Natural killer cell treated with Interleukin-12 subunit alpha and Interleukin-12 subunit beta and Interleukin-15 and Interleukin-18, amount 100 ng/mL, for 72 hours (primary cell): ENCODE results near the gene PLVAP. TPM values are rescaled to one million over a fixed set of nuclear protein-coding genes. Genes with fewer than 3 reads are reported as not detected.
A peak's percentile ranks its signal among the peaks of the same experiment; 100 is the strongest.

Source experiments
- ATAC-seq, 2 donors: fragments of 150-1000 bp; cut with Tn5 transposase in 1 of 2; sonication (Bioruptor Pico), chemical (Tn5 transposase) in 1 of 2; 2 replicates each; pipeline ENCODE4 v1.10.0; 2021
- DNase-seq: peaks from one replicate; pipeline ENCODE4 v3.0.0; 2022; ENCODE audit warnings: low spot score
- H3K27ac Mint-ChIP-seq, 2 donors: 1 replicate in 1 of 2; 2 replicates in 1 of 2; pipeline ENCODE4 v1.8.0; 2022; ENCODE audit warnings: mixed read lengths in 2 of 2, mild to moderate bottlenecking in 1 of 2, moderate library complexity in 1 of 2
- H3K27me3 Mint-ChIP-seq, 2 donors: 1 replicate in 1 of 2; 2 replicates in 1 of 2; pipeline ENCODE4 v1.8.0; 2022; ENCODE audit warnings: mixed read lengths in 2 of 2
- H3K36me3 Mint-ChIP-seq: one replicate; pipeline ENCODE4 v1.8.0; 2022; ENCODE audit warnings: mixed read lengths
- H3K4me1 Mint-ChIP-seq, 2 donors: 1 replicate in 1 of 2; 2 replicates in 1 of 2; pipeline ENCODE4 v1.8.0; 2022; ENCODE audit warnings: low read depth in 2 of 2, mixed read lengths in 2 of 2, mild to moderate bottlenecking in 1 of 2
- H3K4me3 Mint-ChIP-seq: one replicate; pipeline ENCODE4 v1.8.0; 2022; ENCODE audit warnings: mixed read lengths
- H3K9me3 Mint-ChIP-seq: 2 replicates; pipeline ENCODE4 v1.8.0; 2022; ENCODE audit warnings: mixed read lengths
- total RNA-seq, 2 donors: library from RNA; stranded (reverse); gene quantifications; one replicate each; pipeline ENCODE4 v1.2.3, GENCODE V29; 2022

Gene PLVAP
- total RNA-seq, 2 donors from 2014 or later: 0.59 TPM; not detected in 1

DNA sequence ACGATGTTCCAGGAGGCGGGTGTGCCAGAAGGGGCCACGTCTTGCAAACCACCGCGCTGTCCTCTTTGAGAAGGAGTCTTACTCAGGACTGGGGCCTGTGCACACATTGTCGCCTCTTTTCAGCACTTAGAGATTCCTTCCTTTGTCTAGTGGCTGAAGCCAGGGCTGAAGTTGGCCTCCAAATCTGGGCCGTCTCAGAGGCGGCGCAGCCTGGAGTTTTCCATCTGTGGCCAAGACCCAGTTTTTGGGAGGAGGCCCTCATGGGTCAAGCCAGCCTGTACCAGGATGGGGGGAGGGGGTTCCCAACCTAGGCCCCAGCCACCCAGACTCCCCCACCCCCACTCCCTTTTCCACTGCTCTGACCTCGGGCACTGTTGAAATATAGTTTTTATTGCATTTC is 54.3 kb downstream of the PLVAP start:
- DNase-seq (no peak), ATAC-seq (no peak)
- Mint-ChIP-seq H3K27me3 (no peaks in the 10 kb centered on the region), H3K4me3 (no peak overlapping the region), H3K9me3 (no peaks in the 10 kb centered on the region), H3K36me3 (no peaks in the 10 kb centered on the region), H3K4me1 (peaks cover 0 to 8% of the 10 kb centered on the region in 2 donors), H3K27ac (no peak overlapping the region)

DNA sequence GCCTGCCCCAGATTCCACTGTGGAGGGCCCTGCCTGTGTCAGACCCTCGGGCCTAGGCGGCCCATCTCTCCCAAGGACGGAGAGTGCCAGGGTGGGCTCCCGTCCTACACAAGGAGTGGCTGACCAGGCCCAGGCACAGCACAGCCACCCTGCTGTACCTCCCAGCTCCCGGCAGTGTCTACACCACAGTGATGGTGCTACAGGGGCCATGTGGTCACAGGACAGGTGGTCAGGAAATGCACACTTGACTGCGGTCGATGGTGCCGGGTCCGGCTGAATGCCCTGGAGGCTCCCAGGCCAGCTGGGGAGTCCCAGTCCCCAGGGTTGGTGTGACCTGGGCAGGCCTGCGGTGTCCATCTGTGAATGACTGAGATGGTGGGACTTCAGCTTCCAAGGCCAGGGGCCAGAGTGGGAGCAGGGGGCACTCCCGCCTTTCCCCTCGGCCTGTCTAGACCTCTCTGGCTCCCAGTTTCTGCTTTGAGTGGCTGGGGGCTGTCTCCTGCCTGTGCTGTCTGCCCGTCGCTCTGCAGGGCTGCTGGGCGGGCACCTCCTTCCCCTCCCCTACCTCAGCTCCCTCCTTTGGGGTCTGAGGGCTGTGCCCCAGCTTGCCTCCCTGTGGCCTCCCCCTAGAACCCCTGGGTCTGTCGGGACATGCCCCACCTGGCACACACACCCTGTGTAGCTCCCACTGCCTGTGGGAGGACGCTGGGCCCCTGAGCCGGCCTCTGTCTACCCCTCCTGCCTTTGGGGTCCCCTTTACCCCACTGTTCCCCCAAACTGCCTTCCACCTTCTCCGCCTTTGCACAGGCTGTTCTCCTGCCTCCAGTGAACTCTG is 55.3 kb downstream of the PLVAP start:
- ATAC-seq (peak in 1 of 2 donors; percentile 2), DNase-seq (no peak)
- peaks cover 0 to 8% of the 10 kb centered on the region in 2 donors for H3K4me1 Mint-ChIP-seq
- no peaks in the 10 kb centered on the region for H3K36me3 Mint-ChIP-seq
- no peaks in the 10 kb centered on the region for H3K27me3 Mint-ChIP-seq
- no peak overlapping the region for H3K27ac Mint-ChIP-seq
- no peaks in the 10 kb centered on the region for H3K9me3 Mint-ChIP-seq
- no peak overlapping the region for H3K4me3 Mint-ChIP-seq

DNA sequence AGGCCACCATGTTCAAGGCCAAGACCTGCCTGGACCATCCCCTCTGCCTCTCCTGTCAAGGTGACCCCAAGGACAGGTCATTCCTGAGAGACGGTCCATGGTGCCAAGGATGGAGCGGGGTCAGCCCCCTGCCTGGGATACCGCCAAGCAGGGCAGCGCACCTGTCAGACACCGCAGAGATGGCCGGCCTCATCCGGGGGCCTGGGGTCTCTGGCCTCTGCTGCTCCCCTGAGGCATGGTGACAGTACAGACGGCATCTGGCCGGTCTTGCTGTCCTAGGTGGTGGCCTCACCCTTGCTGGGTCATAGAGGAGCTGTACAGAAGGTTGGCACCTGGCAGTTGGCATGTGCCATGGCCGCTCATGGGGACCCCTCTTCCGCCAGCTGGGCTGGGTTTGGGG is 56.7 kb downstream of the PLVAP start:
- H3K4me1 Mint-ChIP-seq: peaks cover 0 to 8% of the 10 kb centered on the region in 2 donors

DNA sequence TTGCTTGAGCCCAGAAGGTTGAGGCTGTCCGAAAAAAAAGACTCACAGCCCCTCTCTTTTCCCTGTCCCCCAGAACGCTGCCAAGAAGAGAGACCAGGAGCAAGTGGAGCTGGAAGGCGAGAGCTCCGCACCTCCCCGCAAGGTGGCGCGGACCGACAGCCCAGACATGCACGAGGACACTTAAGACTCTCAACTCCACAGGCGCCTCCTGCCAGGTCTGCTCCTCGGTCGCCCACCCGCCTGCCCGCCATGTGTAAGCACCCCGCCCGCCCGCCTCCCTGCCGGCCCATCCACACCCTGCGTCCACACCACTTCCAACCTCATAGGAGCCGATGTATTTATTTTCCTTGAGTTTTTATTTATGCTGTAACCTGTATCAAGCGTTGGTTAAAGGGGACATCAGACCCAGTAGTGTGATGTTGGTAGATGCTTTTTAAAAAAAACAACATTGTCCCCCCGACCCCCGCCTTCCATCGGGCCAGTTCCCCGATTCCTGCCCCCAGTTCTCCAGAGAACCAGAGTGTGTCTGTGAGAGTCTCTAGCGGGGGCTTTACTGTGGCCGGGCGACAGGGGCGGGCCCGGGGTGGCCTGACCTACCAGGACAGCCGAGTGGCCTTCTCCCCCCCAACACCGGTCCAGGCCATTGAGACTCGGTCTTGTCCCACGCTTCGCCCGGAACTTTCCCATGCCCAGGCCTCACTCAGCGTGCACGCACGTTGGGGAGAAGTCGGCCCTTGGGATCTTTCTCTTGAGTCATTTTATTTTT is 57.5 kb downstream of the PLVAP start:
- peaks cover 0 to 8% of the 10 kb centered on the region in 2 donors for H3K4me1 Mint-ChIP-seq
- H3K27me3 Mint-ChIP-seq: no peaks in the 10 kb centered on the region
- no peak overlapping the region for H3K27ac Mint-ChIP-seq
- DNase-seq (no peak), ATAC-seq (no peak)
- H3K4me3 Mint-ChIP-seq: no peak overlapping the region
- H3K9me3 Mint-ChIP-seq: no peaks in the 10 kb centered on the region
- no peaks in the 10 kb centered on the region for H3K36me3 Mint-ChIP-seq

More for the DNA sequence above, 56.7 kb downstream of the PLVAP start:
- DNase-seq (no peak), ATAC-seq (no peak)
- Mint-ChIP-seq H3K4me3 (no peak overlapping the region), H3K27ac (no peak overlapping the region), H3K9me3 (no peaks in the 10 kb centered on the region), H3K36me3 (no peaks in the 10 kb centered on the region), H3K27me3 (no peaks in the 10 kb centered on the region)

DNA sequence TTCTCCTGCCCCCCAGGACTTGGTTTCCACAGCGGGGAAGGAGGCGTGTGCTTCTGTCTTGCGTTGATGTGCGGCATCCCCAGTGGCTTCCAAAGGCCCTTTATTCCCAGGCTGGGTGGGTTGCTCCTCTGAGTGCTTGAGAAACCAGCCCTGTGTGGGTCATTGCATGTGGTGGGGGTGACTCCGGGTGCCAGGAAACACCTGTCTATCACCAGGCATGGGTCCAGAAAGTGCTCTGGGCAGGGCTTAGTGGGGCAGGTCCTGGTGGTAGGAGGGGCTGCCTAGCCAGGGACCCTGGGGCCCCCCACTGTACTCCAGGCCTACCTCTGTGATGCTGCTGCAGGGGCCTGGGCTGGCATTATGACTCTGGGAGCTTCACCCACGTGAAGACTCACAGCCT is 58.2 kb downstream of the PLVAP start:
- ATAC-seq (no peak), DNase-seq (no peak)
- no peak overlapping the region for H3K27ac Mint-ChIP-seq
- no peaks in the 10 kb centered on the region for H3K36me3 Mint-ChIP-seq
- H3K27me3 Mint-ChIP-seq: no peaks in the 10 kb centered on the region
- no peaks in the 10 kb centered on the region for H3K9me3 Mint-ChIP-seq
- no peak overlapping the region for H3K4me3 Mint-ChIP-seq
- peaks cover 0 to 8% of the 10 kb centered on the region in 2 donors for H3K4me1 Mint-ChIP-seq

DNA sequence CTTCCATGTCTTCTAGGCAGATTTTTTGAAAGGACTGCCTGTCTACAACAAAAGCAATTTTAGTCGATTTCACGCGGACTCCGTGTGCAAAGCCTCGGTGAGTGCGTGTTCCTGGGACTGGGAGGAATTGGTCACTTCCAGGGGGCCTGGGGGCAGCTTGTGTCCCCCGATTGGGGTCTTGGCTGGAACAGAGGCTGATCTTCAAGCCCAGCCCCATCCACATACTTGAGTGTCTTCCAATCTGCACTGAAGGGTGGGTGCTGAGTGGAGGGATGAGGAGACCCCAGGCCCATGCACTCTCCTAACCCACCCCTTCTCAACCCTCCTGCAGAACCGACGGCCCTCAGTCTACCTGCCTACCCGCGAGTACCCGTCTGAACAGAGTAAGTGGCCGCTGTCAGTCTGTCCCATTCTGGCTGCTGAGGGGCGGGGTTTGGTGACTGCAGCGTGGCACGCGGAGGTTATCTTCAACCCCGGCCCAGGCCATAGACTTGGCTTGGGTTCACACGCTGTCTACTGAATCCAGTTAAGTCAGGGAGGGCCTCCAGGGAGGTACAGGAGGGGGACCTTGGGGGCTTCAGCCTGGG is 63.0 kb downstream of the PLVAP start:
- H3K4me3 Mint-ChIP-seq: no peak overlapping the region
- H3K27me3 Mint-ChIP-seq: no peaks in the 10 kb centered on the region
- no peak overlapping the region for H3K27ac Mint-ChIP-seq
- ATAC-seq (no peak), DNase-seq (no peak)
- H3K9me3 Mint-ChIP-seq: no peaks in the 10 kb centered on the region
- no peaks in the 10 kb centered on the region for H3K36me3 Mint-ChIP-seq
- peaks cover 18 to 20% of the 10 kb centered on the region in 2 donors for H3K4me1 Mint-ChIP-seq

DNA sequence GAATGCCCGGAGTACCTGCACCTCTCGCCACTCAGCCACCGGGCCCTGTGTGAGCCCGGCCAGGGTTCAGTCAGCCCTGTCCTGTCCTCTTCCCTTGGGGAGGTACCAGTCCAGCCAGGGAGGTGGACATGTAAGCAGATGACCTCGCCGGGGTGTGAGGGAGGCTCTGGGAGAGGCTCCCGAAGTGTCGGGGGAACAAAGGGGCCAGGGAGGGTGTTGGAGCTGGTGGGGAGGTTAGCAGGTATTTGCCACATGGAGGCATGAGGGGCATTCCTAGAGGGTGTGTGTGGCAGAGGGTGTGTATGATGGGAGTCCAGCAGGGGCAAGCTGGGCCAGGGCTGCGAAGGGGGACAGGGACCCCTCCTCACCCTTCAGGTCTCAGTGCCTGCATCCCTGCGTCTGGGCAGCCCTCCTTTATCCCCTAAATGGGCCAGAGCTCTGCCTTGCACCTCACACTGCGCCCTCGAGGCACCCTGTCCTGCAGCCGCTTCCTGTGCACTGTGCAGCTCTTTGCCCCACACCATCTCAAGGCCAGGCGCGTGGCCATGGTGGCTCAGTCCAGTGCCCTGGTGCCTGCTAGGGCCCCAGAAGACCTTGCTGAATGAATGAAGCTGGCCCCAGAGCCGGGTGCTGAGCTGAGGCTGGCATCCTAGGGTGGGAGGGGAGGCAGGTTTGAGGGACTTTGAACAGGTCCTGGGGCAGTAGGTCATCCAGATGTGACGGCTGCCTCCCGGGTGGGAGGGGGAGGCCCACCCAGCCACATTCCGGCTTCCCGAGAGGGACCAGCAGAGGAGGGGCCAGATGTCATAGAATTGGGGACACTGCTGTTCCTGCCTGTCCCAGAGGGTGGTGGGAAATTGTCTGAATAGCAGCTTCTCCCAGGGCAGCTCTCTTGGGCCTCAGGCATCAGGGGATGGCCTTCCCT is 64.7 kb downstream of the PLVAP start:
- H3K36me3 Mint-ChIP-seq: no peaks in the 10 kb centered on the region
- ATAC-seq (no peak), DNase-seq (no peak)
- H3K4me3 Mint-ChIP-seq: no peak overlapping the region
- H3K27ac Mint-ChIP-seq: no peak overlapping the region
- no peaks in the 10 kb centered on the region for H3K9me3 Mint-ChIP-seq
- H3K27me3 Mint-ChIP-seq: no peaks in the 10 kb centered on the region
- H3K4me1 Mint-ChIP-seq: peaks cover 26 to 31% of the 10 kb centered on the region in 2 donors

DNA sequence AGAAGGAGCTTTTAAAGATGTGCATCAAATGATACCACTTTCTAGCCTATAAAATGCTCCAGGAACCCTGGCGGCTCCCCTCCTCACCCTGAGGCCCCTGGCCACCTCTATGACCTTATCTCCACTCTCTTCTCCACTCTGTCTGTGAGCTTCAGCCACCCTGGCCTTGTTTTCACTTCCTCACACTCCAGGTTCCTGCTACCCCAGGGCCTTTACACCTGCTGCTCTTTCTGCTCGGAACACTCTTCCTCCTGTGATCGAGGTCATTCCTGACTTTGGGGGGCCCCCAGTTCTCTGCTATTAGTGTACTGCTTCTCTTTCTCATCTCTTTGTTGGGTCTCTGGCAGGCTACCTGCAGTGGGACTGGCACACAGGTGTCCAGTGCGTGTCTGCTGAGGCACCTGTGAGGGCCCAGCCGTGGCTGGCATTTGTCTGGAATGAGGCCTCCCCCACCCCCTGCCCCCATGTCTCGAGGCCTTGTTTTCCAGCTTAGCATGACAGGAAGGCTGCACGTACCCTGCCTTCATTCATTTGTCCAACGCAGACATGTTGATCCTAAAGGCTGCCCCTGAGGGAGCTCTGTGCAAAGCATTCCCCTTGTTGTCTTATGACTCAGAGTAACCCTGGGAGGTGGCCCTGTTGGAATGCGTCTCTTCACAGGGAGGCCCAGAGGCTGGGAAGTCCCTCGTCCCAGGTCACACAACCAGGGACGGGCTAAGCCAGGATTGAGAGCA is 65.5 kb downstream of the PLVAP start:
- peak overlapping the region; percentile 77 for H3K4me3 Mint-ChIP-seq

DNA sequence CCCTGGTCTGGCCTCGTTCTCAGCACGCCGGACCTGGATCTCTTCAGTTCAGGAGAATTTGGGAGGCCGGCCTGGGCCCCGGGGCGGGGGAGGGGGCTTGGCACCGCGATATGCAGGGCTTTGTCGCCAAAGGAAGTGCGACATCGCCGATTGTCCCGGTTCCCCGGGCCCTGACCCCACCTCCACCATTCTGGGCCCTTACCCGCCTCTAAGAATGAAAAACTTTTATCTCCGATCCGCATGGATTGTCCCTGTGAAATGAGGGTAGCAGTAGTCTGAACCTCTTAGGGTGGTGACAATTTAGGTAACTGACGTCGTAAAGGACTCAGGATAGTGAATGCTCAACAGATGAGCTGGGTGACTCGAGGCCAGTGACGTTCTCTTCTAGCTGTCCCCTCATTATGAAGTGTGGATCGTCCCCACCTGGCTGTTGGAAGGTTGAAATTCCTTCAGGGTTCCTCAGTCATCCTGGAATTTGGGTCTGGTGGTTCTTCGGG is 67.1 kb downstream of the PLVAP start:
- peak overlapping the region; percentile 81 to 95 for H3K27ac Mint-ChIP-seq
- peak overlapping the region; percentile 99 for H3K4me3 Mint-ChIP-seq
- no peaks in the 10 kb centered on the region for H3K27me3 Mint-ChIP-seq
- DNase-seq (no peak), ATAC-seq (no peak)
- H3K36me3 Mint-ChIP-seq: no peaks in the 10 kb centered on the region
- peaks cover 27 to 35% of the 10 kb centered on the region in 2 donors for H3K4me1 Mint-ChIP-seq
- no peaks in the 10 kb centered on the region for H3K9me3 Mint-ChIP-seq

More for the DNA sequence above, 65.5 kb downstream of the PLVAP start:
- H3K36me3 Mint-ChIP-seq: no peaks in the 10 kb centered on the region
- no peaks in the 10 kb centered on the region for H3K9me3 Mint-ChIP-seq
- DNase-seq: no peak
- no peaks in the 10 kb centered on the region for H3K27me3 Mint-ChIP-seq
- peak overlapping the region in 1 of 2 donors; percentile 37 for H3K27ac Mint-ChIP-seq
- peaks cover 26 to 31% of the 10 kb centered on the region in 2 donors for H3K4me1 Mint-ChIP-seq
- ATAC-seq: no peak

DNA sequence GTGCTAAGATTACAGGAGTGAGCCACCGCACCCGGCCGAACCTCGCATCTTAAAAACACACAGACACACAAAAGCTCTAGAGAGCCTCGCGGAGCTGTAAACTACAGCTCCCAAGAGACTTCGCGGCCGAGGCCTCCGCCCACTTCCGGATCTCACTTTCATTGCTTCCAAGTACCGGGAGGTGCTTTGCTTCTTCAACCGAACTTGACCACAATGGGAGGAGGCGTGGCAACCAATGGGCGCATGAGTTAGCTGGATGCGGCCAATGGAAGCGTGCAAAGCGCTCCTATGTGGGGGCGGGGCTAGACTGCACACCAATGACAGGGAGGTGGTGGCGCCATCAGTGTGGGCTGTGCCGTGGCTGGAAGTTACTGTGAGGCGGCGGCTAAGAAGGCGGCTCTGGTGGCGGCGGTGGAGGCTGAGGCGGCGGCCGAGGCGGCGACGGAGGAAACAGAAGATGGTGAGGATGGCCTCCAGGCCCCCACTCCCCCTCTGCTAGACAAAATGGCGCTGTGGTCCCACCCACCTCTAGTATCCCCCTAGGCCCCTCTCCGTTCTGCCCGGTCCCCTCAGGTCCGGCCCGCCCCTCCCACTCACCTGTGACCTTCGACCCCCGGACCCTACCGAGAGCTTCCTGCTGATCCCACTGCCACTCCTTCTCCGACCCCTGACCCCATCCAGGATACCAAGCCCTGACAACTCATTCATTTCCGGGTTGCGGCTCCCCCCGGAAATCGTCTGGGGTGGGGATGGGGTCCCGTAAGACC is 67.8 kb downstream of the PLVAP start, which contains the start of gene DDA1:
TSS of gene DDA1 (plus strand) at position 366 of the 767 bp plus-strand sequence. CDS start at position 458, 92 bp downstream.
- no peaks in the 10 kb centered on the region for H3K36me3 Mint-ChIP-seq
- no peaks in the 10 kb centered on the region for H3K27me3 Mint-ChIP-seq
- peak within 1 kb of the TSS; percentile 81 to 95 for H3K27ac Mint-ChIP-seq
- peak; percentile 100 for DNase-seq
- peak; percentile 90 to 92 for ATAC-seq
- peaks cover 31 to 39% of the 10 kb centered on the region in 2 donors for H3K4me1 Mint-ChIP-seq
- H3K9me3 Mint-ChIP-seq: no peaks in the 10 kb centered on the region
- peak within 1 kb of the TSS; percentile 99 for H3K4me3 Mint-ChIP-seq

DNA sequence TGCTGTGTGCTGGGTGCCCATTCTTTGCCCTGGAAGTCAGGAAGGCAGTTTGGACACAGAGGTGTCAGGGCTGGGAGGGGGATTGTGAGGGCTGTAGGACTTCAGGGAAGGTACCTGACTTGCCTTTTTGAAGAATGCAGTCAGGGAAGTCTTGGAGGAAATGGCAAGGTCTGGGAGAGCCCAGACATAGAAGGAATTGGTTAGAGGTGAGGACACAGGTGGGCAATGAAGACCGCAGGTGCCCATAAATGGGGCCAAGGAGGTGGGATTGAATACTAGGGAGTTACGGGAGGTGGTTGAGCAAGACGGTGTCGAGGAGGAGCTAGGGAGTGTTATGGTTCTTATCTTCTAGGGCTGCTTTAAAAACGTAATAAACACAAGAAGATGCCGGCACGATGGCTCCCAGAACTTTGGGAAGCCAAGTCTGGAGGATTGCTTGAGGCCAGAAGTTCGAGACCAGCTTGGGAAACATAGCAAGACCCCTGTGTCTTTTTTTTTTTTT is 69.2 kb downstream of the PLVAP start:
- Mint-ChIP-seq H3K4me3 (peak overlapping the region; percentile 49), H3K27ac (peak overlapping the region; percentile 15 to 30), H3K36me3 (no peaks in the 10 kb centered on the region), H3K9me3 (no peaks in the 10 kb centered on the region), H3K4me1 (peaks cover 39% of the 10 kb centered on the region in 2 donors), H3K27me3 (no peaks in the 10 kb centered on the region)
- ATAC-seq (no peak), DNase-seq (no peak)
